Measurements from ENCODE around the gene IDH3G. TPM values are rescaled to one million over a fixed set of nuclear protein-coding genes. Genes with fewer than 3 reads are reported as not detected.

The IDH3G gene
- total and polyA plus RNA-seq, 2 of the 8 experiments (the other 6 are each of a cell fraction or from before 2014, with no cell fraction given) = 39.4 to 66.7 TPM

- no peaks in the 10 kb centered on the region for H3K9me3 ChIP-seq (ENCODE audit: insufficient read depth in 2 of 2, low read depth in 1 of 2, low read length in 1 of 2)
- H2BK15ac ChIP-seq (ENCODE audit: low read length) = no peak overlapping the region
- H3K9ac ChIP-seq (replicated peaks in 1 of 4; ENCODE audit: extremely low read depth in 1 of 4, low read depth in 3 of 4, low read length in 3 of 4) = no peak overlapping the region
- H3K79me1 ChIP-seq (ENCODE audit: low read depth, low read length) = no peaks in the 10 kb centered on the region
- no peaks in the 10 kb centered on the region for H3K79me2 ChIP-seq (ENCODE audit: control insufficient read depth in 1 of 2, insufficient read depth in 2 of 2, low read length in 2 of 2)
- no peak overlapping the region for H3K23ac ChIP-seq (ENCODE audit: insufficient read length)
- H3K4me3 ChIP-seq (ENCODE audit: extremely low read depth in 1 of 4, insufficient read depth in 2 of 4, low read depth in 3 of 4, low read length in 4 of 4) = no peak overlapping the region
- no peak overlapping the region for H2BK12ac ChIP-seq (ENCODE audit: low read depth, low read length)
- WGBS, 2 experiments (ENCODE audit: extremely low coverage in 1 of 2, insufficient coverage in 1 of 2, insufficient read length in 1 of 2, insufficient replicate concordance in 2 of 2, low coverage in 1 of 2, low lambda C conversion rate in 2 of 2, missing lambda C conversion rate in 1 of 2) = no CpG with 5 or more reads among the region's 22 CpGs
- H3K27me3 ChIP-seq (replicated peaks in 1 of 4; ENCODE audit: control insufficient read depth in 3 of 4, extremely low read depth in 1 of 4, insufficient read depth in 3 of 4, low read length in 3 of 4) = no peaks in the 10 kb centered on the region
- H3K23me2 ChIP-seq (ENCODE audit: low read depth, low read length) = no peaks in the 10 kb centered on the region
- H2AK5ac ChIP-seq (ENCODE audit: low read depth, low read length) = no peak overlapping the region
- POLR2A ChIA-PET (ENCODE audit: partially characterized antibody) = no interaction called here
- no peak overlapping the region for H4K5ac ChIP-seq (ENCODE audit: insufficient read length, low read depth, low read length)
- no peak overlapping the region for H4K91ac ChIP-seq (replicated peaks; ENCODE audit: insufficient read length, low read length)
- CTCF ChIA-PET (ENCODE audit: partially characterized antibody) = no interaction called here
- no peak overlapping the region for H3K56ac ChIP-seq (replicated peaks; ENCODE audit: insufficient read length, low read depth, low read length)
- no peak overlapping the region for H3K4me2 ChIP-seq (ENCODE audit: insufficient read depth in 1 of 2, low read depth in 2 of 2, low read length in 2 of 2)
- H3K14ac ChIP-seq (ENCODE audit: insufficient read length) = no peak overlapping the region
- H2BK20ac ChIP-seq (ENCODE audit: low read length) = no peak overlapping the region
- no peak for FAIRE-seq
- no peaks in the 10 kb centered on the region for H3K36me3 ChIP-seq (ENCODE audit: control insufficient read depth in 2 of 4, insufficient read depth in 4 of 4, low read length in 3 of 4)
- no peak overlapping the region for H4K8ac ChIP-seq (ENCODE audit: extremely low read depth, insufficient read depth, low read length)
- TF ChIP-seq YY1 (IDR thresholded peaks at IDR 0.05; ENCODE audit: low read depth, low read length) (no peak), POLR2A (IDR thresholded peaks at IDR 0.05; ENCODE audit: control extremely low read depth in 1 of 2, low read depth in 2 of 2, low read length in 2 of 2) (no peak), KDM1A (IDR thresholded peaks at IDR 0.05; ENCODE audit: borderline replicate concordance, low read length) (no peak)
- DNase-seq (ENCODE audit: low read depth in 1 of 2, low spot score in 2 of 2) = no peak
- no peak overlapping the region for H2AFZ ChIP-seq (ENCODE audit: low read length)
- H4K20me1 ChIP-seq (replicated peaks in 1 of 2; ENCODE audit: control insufficient read depth in 1 of 2, insufficient read depth in 2 of 2, low read length in 2 of 2) = no peaks in the 10 kb centered on the region
- no peak overlapping the region for H3K27ac ChIP-seq (ENCODE audit: low read depth, low read length)
- H3K4ac ChIP-seq (replicated peaks; ENCODE audit: insufficient read length, low read depth, low read length) = no peak overlapping the region
- H3K18ac ChIP-seq (ENCODE audit: extremely low read depth, low read length) = no peak overlapping the region
- no peaks in the 10 kb centered on the region for H3K4me1 ChIP-seq (replicated peaks in 1 of 4; ENCODE audit: control insufficient read depth in 3 of 4, insufficient read depth in 4 of 4, low read length in 3 of 4)
- no peak overlapping the region for H2BK5ac ChIP-seq (ENCODE audit: low read depth, low read length)
- no peak overlapping the region for H2BK120ac ChIP-seq (replicated peaks; ENCODE audit: low read depth, low read length)
These were observed 17.5 kb downstream of the IDH3G start for GRCh38 chrX:153776611-153777045.

All from H1 (cell line).